Measurements from ENCODE around the gene SCPEP1.

SCPEP1 gene

DNA sequence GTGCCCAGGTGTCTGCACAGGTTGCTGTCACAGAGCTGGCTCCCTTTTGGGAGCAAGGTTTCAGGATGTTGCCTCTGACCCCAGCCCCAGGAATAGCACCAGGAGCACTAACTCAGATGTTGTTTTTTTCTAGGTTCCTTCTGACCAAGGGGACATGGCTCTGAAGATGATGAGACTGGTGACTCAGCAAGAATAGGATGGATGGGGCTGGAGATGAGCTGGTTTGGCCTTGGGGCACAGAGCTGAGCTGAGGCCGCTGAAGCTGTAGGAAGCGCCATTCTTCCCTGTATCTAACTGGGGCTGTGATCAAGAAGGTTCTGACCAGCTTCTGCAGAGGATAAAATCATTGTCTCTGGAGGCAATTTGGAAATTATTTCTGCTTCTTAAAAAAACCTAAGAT lies 28.1 kb downstream of the SCPEP1 start:
- DNase-seq, result no peak

- no peak for DNase-seq
Observed at GRCh38 chr17:57008958-57009357, 31.0 kb downstream of the SCPEP1 start.

DNA sequence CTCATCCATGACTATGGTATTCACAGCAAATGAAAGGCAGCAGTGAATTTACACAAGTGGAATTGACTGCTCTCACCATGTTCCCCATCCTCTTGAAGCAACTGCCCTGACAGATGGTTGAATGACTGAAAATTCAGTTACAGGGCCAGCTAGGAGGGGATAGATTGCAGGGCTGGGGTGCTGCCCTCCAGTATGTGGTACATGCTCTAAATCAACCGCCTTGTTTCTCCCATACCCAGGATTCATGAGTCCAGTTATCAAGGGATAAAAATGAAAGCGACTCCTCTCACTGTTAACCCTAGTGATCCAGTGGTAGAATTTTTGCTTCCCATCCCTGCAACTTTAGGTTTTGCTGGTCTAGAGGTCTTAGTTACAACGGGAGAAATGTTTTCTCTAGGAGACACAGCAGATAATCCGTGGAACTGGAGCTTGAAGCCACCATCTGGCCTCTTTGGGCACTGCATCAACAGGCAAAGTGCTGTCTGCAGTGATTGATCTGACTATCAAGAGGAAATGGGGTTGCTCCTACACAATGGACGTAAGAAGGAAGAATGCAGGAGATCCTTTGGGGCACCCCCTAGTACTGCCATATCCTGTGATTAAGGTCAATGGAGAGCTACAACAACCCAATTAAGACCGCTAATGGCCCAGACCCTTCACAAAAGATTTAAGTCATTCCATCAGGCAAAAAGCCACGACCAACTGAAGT lies 32.0 kb downstream of the SCPEP1 start:
- DNase-seq, result peak; percentile 79

DNA sequence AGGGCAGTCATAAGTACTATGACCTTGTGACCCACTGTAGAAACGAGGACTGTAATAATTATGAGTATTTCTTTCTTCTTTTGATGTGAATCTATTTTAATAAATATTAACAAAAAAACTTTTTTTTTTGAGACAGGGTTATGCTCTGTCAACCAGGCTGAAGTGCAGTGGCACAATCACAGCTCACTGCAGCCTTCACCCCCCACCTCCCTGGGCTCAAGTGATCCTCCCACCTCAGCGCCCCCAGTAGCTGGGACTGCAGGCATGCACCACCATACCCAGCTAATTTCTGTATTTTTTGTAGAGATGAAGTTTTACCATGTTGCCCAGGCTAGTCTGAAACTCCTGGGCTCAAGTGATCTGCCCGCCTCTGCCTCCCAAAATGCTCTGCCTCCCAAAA lies 32.6 kb downstream of the SCPEP1 start:
- no peak for DNase-seq

DNA sequence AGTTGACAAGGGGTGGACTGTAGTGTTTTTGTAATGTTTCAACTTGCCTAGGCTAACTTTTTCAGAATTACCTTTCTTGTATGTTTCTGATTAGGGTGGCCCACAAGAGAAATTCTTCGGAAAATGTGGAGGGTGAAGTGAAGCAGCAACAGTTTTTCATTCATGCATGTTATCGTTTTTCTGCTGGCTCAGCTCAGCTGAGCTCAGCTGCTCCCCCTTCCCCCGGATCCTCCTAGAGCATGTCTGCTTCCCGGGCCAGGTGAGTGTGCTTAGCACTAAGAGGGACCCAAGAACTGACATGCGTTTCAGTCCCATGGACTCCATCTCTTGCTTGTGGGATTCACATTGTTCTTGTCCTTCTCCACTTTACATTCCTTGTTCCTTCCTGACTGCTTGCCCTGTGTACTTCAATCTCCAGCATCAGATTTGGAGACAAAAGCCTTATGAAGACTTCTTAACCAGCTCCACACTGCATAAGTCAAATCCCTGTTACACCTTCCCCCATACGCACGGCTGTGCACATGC lies 33.6 kb downstream of the SCPEP1 start:
- no peak for DNase-seq

DNA sequence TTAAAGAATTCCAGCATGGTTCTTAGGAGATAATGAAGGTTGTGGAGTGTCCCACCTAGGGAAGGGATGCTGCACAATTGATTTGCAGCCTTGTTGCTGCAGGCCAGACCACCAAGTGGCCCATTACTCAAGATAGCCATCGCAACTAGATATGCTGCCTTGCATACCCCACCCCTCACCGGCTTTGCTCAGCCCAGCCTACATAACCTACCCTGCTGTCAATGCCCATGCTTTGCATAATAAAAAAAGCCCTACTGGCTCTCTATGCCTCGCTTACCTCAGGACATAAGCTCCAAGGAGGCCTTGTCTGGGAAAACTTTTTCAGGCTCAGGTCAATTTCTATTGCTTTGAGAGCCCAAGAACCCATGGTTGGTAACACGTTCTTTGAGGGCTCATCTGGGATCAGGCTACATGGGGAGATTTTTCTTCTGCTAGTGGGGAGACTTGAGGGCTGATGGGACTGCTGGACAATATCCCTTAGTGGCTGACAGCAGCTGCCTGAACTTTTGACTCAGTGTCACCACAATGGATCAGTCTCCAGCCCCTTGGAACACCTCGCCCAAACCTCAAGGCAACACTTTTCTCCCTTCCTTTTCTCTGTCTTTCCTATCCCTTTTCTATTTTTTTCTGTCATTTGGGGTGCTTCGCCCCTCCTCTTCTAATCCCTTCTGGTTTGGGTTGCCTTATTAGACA lies 38.3 kb downstream of the SCPEP1 start:
- no peak for DNase-seq

DNA sequence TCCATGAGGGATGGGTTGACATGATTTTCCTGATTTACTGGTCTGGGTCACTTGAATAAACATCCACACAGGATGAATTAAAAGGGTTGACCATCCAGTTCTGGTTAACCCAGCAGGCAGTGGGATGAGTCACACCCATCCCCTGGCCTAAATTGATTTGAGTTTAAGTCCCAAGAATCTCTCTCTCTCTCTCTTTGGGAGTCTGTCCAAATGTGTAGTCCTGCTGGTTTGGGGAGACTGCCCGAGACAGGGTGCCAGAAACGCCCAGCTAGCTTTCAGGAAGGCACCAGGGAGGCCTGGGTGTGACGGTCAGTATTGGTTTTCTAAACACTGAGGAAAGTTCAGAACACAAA lies 38.8 kb downstream of the SCPEP1 start:
- DNase-seq, result no peak

GRCh38 chr17:57017625-57018024 lies 39.7 kb downstream of the SCPEP1 start:
- DNase-seq, result no peak

DNA sequence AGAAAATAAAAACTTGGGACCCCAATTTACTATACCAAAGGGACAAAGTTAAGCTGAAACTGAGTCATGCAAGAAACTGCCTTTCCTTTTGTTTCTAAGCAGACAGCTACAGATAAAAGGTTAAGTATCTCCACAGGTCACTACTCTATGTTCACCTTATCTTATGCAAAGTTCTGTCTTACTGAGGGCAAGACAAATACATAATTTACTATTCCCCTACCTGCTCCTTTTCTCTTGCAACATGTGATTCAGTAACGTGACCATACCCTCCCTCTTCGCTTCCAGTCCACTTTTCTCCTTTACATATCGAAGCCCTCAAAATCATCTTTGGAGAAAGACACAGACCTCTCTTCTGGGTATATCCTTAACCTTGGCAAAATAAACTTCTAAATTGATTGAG lies 42.3 kb downstream of the SCPEP1 start:
- DNase-seq, result peak; percentile 12

- no peak for DNase-seq
Observed at GRCh38 chr17:57021226-57021940, 43.5 kb downstream of the SCPEP1 start.

- no peak for DNase-seq
Observed at GRCh38 chr17:57025876-57026275, 47.9 kb downstream of the SCPEP1 start.

GRCh38 chr17:57027852-57028251 lies 49.9 kb downstream of the SCPEP1 start:
- DNase-seq, result no peak

- no peak for DNase-seq
Observed at GRCh38 chr17:57032343-57032742, 54.4 kb downstream of the SCPEP1 start.

GRCh38 chr17:57033296-57033695 lies 55.4 kb downstream of the SCPEP1 start:
- DNase-seq, result no peak

GRCh38 chr17:57034807-57035754 lies 57.1 kb downstream of the SCPEP1 start:
- DNase-seq, result no peak

GRCh38 chr17:57035971-57036481 lies 58.1 kb downstream of the SCPEP1 start:
- DNase-seq, result no peak

DNA sequence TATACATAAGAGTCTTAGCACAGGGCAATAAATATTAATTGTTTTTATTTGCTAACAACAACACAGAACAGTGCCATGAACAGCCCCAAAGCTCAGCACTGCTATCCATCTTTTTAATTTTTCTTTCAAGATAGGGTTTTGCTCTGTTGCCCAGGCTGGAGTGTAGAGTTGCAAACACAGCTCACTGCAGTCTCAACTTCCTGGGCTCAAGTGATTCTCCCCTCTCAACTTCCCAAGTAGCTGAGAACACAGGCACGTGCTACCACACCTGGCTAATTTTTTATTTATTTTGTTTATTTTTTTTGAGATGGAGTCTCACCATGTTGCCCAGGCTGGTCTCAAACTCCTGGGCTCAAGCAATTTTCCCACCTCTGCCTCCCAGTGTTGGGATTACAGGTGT lies 59.5 kb downstream of the SCPEP1 start:
- no peak for DNase-seq

GRCh38 chr17:57038486-57038885 lies 60.6 kb downstream of the SCPEP1 start:
- DNase-seq, result no peak

DNA sequence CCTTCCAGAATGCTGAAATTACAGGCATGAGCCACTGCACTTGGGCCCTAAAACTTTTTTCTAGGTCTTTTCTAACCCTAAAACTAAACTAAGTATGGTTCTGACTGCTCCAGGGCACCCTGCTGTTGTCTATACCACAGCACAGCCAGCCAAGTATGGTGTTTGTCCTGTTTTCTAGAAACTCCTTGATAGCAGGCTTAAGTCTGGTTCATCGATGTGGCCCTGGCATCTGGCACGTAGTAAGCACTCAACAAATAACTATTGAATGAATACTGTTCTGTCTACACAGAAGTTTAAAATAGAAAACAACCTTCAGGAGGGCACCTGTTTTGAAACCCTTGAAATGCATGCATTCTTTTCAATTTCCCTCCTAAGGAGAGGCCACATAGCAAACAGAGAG lies 62.6 kb downstream of the SCPEP1 start:
- no peak for DNase-seq

- no peak for DNase-seq
Observed at GRCh38 chr17:57043276-57043675, 65.3 kb downstream of the SCPEP1 start.

DNA sequence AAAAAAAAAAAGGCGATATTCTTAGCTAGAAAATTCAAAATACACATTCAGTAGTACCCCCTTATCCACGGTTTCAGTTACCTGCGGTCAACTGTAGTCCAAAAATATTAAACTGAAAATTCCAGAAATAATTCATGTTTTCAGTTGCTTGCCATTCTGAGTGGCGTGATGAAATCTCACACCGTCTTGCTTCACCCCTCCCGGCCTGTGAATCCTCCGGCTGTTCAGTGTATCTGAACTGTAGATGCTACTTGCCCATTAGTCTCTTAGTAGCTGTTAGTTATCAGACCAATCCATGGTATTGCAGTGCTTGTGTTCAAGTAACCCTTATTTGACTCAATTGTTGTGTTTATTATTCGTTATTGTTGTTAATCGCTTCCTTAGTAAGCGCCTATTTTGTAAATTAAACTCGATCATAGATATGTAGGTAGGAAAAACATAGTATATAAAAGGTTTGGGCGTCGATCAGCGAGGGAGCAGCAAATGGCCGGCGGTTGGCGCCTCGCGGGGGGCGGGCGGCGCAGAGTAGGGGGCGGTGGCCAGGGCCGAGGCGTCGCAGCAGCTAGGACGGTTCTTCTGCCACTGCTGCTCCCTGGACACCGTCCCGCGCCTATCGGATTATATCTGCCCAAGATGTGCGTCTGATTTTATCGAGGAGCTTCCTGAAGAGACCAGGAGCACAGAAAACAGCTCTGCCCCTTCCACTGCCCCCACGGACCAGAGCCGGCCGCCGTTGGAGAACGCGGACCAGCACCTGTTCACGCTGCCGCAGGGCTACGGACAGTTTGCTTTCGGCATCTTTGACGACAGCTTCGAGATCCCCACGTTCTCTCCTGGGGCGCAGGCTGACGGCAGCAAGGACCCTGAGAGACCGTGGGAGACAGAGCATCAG lies 67.3 kb downstream of the SCPEP1 start:
- DNase-seq, result no peak
